Fibroblast of lung (primary cell): ENCODE measurements around the gene CDKN2B-AS1.

Experiments
- EZH2 ChIP-seq: IDR thresholded peaks from 2 replicates; pipeline ENCODE4 v1.5.1; 2012; ENCODE audit warnings: low read length, control low read depth, mild to moderate bottlenecking; ENCODE audit errors: missing control alignments
- TF ChIP-seq, protein P1 (sequence below), 2 donors: IDR thresholded peaks in 1 of 2; conservative IDR thresholded peaks in 1 of 2; 1 replicate in 1 of 2; 2 replicates in 1 of 2; pipeline ENCODE4 v1.5.1; 2011 to 2012; ENCODE audit warnings: low read length in 2 of 2, control low read depth in 1 of 2, inconsistent platforms in 1 of 2, low read depth in 1 of 2, mild to moderate bottlenecking in 1 of 2

DNA sequence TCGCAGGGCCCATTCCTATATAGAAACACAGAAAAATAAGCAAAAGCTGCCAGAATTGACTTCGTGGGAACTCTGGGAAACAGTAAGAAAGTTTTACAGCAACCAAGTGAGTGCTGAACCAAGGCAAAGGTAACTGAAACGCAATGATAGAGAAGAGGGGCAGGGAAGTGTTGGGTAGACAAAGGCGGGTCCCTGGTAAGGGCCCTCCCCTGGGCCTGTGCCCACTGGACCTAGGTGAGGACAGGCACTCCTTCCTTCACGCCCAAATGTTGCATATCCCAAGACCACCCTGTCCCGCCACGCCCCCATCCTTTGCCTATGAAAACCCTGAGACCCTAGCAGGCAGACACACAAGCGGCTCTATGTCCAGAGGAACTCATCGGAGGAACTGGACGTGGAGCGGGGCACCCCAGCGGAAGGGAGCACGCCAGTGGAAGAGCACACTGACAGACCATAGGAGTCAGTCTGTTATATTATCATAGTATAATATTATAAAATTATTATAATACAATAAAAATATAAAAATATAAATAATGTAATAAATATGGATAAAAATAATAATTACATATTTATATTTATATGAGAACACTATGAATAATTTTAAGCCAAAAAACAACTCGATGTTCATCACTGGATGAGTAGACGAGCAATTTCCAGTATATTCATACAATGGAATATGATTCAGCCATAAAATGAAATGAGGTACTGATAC, 28.3 kb upstream of the CDKN2B-AS1 start:
- TF ChIP-seq, protein P1, sequence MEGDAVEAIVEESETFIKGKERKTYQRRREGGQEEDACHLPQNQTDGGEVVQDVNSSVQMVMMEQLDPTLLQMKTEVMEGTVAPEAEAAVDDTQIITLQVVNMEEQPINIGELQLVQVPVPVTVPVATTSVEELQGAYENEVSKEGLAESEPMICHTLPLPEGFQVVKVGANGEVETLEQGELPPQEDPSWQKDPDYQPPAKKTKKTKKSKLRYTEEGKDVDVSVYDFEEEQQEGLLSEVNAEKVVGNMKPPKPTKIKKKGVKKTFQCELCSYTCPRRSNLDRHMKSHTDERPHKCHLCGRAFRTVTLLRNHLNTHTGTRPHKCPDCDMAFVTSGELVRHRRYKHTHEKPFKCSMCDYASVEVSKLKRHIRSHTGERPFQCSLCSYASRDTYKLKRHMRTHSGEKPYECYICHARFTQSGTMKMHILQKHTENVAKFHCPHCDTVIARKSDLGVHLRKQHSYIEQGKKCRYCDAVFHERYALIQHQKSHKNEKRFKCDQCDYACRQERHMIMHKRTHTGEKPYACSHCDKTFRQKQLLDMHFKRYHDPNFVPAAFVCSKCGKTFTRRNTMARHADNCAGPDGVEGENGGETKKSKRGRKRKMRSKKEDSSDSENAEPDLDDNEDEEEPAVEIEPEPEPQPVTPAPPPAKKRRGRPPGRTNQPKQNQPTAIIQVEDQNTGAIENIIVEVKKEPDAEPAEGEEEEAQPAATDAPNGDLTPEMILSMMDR (conservative IDR thresholded peaks at IDR 0.05 in 1 of 2, IDR thresholded peaks at IDR 0.05 in 1 of 2; ENCODE audit: low read depth in 1 of 2, low read length in 2 of 2) = no peak
- no peak for TF ChIP-seq EZH2
